ENCODE data around the gene RBM12. TPM values are rescaled to one million over a fixed set of nuclear protein-coding genes. Genes with fewer than 3 reads are reported as not detected.

The RBM12 gene
- total and polyA plus RNA-seq, 12 donors = 6.0 to 63.0 (median 51.5) TPM

DNA sequence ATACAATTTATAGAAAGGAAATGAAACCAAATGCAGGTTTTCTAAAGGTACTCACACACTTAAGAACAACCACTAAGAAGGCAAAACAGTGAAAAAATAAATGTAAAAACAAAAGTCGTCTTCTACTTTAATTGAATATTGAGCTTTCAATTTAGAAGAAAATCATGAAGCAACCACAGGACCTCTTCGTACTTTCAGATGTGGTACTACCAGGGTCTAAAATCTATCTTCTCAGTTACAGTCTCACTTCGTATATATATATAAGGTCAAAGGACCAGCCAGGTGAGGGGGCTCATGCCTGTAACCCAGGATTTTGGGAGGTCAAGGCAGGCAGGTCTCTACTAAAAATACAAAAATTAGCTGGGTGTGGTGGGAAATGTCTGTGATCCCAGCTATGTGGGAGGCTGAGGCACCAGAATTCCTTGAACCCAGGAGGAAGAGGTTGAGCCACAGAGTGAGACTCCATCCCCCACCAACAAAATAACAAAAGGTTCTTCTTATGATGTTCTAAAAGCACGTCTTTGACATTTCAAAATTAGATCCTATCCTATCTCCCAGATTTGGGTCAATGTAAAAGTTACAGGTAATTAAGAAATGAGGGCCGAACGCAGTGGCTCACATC is 47.0 kb upstream of the RBM12 start:
- no peak for ATAC-seq
- no peak for TF ChIP-seq CTCF (IDR thresholded peaks at IDR 0.05)
- peaks cover 10 to 100% (median 90%) of the 10 kb centered on the region in 9 donors for H3K36me3 ChIP-seq
- H3K27me3 ChIP-seq = no peaks in the 10 kb centered on the region
- H3K4me1 ChIP-seq = peaks cover 0 to 66% (median 27%) of the 10 kb centered on the region in 9 donors
- 71 to 79% methylated on average over 6 of the region's 6 CpGs for WGBS, 2 donors
- H3K4me3 ChIP-seq = no peak overlapping the region
- no peaks in the 10 kb centered on the region for H3K9me3 ChIP-seq
- no peak for DNase-seq
- H3K27ac ChIP-seq = peak overlapping the region in 1 of 10 donors; percentile 5
- intact Hi-C loops (cut with DNase I) = loop anchor here in 2 of 10 donors (10.0 kb wide), 1 partner anchor 173 kb away; no protein-coding TSS in a partner anchor

GRCh38 chr20:35710884-35711587 is 46.3 kb upstream of the RBM12 start:
- no peak for ATAC-seq
- Histone ChIP-seq H3K27ac (peak overlapping the region in 1 of 10 donors; percentile 5), H3K27me3 (no peaks in the 10 kb centered on the region), H3K4me3 (no peak overlapping the region), H3K4me1 (peaks cover 0 to 66% (median 27%) of the 10 kb centered on the region in 9 donors), H3K9me3 (no peaks in the 10 kb centered on the region), H3K36me3 (peaks cover 9 to 100% (median 90%) of the 10 kb centered on the region in 9 donors)
- no peak for DNase-seq
- TF ChIP-seq CTCF (IDR thresholded peaks at IDR 0.05) = no peak
- intact Hi-C loops (cut with DNase I) = loop anchor here in 2 of 10 donors (10.0 kb wide), 1 partner anchor 174 kb away; no protein-coding TSS in a partner anchor
- 61 to 62% methylated on average over 6 of the region's 6 CpGs for WGBS, 2 donors

- DNase-seq = no peak
- no peak for TF ChIP-seq CTCF (IDR thresholded peaks at IDR 0.05)
- Histone ChIP-seq H3K4me3 (no peak overlapping the region), H3K36me3 (peaks cover 0 to 100% (median 90%) of the 10 kb centered on the region in 9 donors), H3K27ac (no peak overlapping the region), H3K9me3 (no peaks in the 10 kb centered on the region), H3K4me1 (peaks cover 0 to 56% (median 27%) of the 10 kb centered on the region in 9 donors), H3K27me3 (no peaks in the 10 kb centered on the region)
- no peak for ATAC-seq
- intact Hi-C loops (cut with DNase I) = loop anchor here in 2 of 10 donors (10.0 kb wide), 1 partner anchor 175 kb away; no protein-coding TSS in a partner anchor
Measured at GRCh38 chr20:35710039-35710438, 45.3 kb upstream of the RBM12 start.

DNA sequence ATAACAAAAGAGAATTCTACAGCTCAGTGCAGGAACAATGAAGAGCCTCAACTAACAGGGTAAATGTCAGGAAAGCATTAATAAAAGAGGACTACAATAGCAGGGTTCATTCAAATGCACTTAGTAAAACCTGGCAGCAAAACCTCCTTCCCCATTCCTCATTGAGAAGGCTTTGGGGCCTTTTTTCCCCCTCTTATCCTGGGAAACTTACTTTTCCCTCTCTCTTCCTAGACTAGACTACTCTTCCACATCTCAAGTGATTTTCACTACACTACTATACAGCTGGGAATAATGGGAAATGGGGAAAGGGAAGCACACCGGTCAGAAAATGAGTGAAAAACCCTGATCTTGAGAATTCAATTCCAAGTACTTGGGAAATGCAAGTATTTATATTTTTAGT is 44.6 kb upstream of the RBM12 start:
- 79 to 85% methylated on average over 1 of the region's 1 CpG for WGBS, 2 donors
- H3K36me3 ChIP-seq = peaks cover 0 to 100% (median 91%) of the 10 kb centered on the region in 9 donors
- TF ChIP-seq CTCF (IDR thresholded peaks at IDR 0.05) = no peak
- no peak for ATAC-seq
- H3K4me3 ChIP-seq = no peak overlapping the region
- H3K27ac ChIP-seq = no peak overlapping the region
- DNase-seq = no peak
- H3K9me3 ChIP-seq = no peaks in the 10 kb centered on the region
- intact Hi-C loops (cut with DNase I) = loop anchor here in 2 of 10 donors (5.0 to 10.0 kb wide), 2 partner anchors 173 to 244 kb away; no protein-coding TSS in a partner anchor
- H3K4me1 ChIP-seq = peaks cover 0 to 49% (median 27%) of the 10 kb centered on the region in 9 donors
- no peaks in the 10 kb centered on the region for H3K27me3 ChIP-seq

Measured in heart right ventricle (tissue), 16 donors.